GM10266 (cell line): ENCODE results near the gene ASB13.

ENCODE experiments used
- DNase-seq: peaks from one replicate; pipeline ENCODE4 v3.0.0; 2012; ENCODE audit errors: extremely low spot score
- CTCF ChIP-seq: IDR thresholded peaks from 2 replicates; pipeline ENCODE4 v1.5.1; 2012; ENCODE audit warnings: mild to moderate bottlenecking, low read depth; ENCODE audit not compliant: control insufficient read depth, insufficient read depth; ENCODE audit errors: missing control alignments

The ASB13 gene

DNA sequence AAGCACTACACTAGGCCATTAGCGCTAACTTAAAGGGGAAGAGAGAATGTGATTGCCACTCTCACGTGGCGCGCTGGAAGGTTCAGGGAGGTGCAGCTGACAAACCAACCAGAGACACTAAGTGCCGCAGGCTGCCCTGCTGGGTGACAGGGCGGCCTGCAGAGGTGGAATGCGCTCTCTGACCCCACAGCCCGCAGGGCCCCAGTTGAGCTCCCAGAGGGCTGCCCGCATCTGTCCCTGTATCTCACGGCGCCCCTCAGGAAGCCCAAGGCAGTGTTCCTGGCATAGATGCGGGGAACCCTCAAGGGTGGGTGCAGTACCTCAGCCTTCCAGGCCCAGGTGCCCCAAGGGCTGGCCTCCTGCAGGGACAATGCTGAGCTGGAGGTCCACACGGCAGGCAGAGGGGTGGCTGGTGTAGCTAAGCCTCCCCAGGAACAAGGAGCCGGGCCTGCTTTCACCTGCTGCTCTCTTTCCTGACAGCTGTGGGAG, 75.0 kb downstream of the ASB13 start:
- no peak for DNase-seq
- TF ChIP-seq CTCF: no peak

- DNase-seq: no peak
- TF ChIP-seq CTCF: no peak
Measured at GRCh38 chr10:5590816-5591215, 75.6 kb downstream of the ASB13 start.

GRCh38 chr10:5589661-5590511, 76.5 kb downstream of the ASB13 start:
- no peak for DNase-seq
- TF ChIP-seq CTCF: no peak

DNA sequence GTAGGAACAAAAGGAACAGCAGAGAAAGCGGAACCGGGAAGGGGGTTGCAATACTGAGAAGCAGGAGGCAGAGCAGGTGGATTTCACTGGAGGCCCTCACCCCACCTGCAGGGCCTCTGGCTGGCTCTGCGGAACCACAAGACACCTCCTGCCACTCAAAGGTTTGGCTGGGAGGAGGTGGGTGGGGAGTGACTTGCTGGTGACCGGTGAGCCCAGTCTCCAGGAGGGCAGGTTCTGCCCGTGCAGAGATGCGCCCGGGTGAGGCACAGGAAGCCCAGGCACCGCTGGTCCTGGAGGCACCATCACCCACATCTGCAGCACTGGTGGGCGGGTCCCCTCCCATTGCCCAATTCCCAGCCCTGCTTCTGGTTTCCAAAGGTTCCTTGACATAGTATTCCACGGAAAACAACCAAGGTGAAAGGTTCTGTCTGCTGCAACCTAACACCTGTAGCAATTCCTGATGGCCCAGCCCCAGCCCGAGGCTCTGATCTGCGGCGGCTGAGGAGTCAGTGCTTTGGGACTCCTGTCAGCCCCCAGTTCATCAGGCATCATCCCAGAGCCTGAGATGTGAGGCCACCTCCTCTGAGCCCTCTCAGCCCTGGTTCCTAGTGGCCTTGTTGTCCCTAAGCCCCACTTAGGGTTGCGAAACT, 77.3 kb downstream of the ASB13 start:
- no peak for TF ChIP-seq CTCF
- no peak for DNase-seq
